Stimulated activated CD4-positive, alpha-beta T cell treated with anti-CD3 and anti-CD28 coated beads, TNF-alpha, amount 100 ng/mL, for 48 hours (primary cell): Measurements from ENCODE around the gene VSIG10.
"Not testable (repeated sequence)": the region's sequence is repeated elsewhere in the genome, so short reads cannot be mapped to it uniquely, and the experiment has no call there.

ENCODE experiments used
- DNase-seq, 3 donors: peaks; one replicate each; pipeline ENCODE4 v3.0.0-alpha.2; 2020; ENCODE audit warnings: low read depth in 3 of 3

VSIG10 gene

DNA sequence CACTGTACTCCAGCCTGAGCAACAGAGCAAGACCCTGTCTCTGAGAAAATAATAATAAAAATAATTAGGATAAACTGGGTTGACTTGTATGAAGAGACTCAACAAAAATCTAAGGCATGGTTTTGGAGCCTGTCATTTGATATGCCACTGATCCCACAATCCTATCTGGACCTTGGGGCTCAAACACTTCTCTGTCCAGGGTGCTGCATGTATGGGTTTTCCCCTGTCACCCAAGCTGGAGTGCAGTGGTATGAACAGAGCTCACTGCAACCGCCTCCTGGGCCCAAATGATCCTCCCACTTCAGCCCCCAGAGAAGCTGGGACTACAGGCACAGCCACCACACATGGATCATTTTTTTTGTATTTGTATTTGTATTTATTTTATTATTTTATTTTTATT is 5.3 kb upstream of the VSIG10 start:
- DNase-seq, result no peak

DNA sequence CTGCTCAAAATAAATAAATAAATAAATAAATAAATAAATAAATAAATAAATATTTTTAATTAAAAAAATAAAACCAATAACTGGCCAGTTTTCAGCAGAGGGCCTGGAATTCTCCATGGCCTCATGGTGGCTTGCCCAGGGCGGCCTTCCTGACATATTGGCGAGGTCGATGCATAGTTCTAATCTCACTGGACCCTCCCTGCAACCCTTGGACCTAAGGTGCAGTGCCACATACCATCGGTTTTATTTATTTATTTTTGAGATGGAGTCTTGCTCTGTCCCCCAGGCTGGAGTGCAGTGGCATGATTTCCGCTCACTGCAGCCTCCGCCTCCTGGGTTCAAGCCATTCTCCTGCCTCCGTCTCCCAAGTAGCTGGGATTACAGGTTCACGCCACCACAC is 3.9 kb upstream of the VSIG10 start:
- DNase-seq, result no peak

DNA sequence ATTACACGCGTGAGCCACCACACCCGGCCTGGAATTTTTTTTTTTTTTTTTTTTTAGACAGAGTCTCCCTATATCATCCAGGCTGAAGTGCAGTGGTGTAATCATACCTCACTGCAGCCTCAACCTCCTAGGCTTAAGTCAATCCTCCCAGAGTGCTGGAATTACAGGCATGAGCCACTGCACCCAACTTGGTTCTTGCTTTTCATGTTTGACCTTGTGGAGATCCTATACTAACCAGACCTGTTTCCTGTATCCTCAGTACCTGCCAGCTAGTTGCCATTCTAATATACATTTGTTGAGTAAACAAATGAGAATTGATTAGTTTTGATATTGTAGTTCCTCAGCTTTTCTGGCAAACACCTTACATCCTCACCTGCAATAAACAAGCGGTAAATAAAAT is 3.2 kb upstream of the VSIG10 start:
- no peak for DNase-seq

DNA sequence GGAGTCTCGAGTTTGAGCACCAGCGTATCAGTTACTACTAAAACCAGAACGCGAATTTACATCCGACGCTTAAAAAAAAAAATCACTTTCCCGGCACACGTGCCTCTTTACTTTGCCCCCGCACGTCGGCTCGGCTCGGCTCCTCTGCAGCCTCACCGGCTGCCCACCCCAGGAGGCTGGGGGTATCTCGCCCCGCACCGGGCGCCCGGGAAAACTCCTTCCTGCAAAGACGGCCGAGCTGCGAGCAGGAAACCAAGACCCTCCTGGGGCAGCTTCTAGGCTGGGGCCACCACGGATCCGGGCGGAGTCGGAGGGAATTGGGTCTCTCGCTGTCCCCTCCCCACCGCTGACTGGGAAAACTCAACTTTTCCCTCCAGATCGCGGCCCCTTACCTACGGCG is 610 bp downstream of the VSIG10 start:
- DNase-seq, result no peak

DNA sequence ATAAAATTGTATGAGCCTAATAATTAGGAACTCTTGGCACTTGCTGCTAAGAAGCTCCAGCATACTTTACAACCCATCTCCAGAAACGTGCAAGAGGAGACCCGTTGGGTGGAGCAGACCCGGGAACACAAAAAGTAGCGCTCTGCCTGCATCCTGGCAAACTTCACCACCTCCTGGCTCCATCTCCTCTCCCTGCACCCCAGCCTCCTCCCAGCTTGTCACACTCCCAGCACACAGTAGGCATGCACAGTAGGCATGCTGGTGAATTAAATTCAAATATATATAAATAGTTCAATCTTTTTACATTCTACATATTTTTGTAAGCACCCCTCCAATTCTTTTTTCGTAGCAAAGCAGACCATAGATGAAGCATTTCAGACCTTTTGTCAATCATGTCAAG is 1.2 kb downstream of the VSIG10 start:
- no peak for DNase-seq

DNA sequence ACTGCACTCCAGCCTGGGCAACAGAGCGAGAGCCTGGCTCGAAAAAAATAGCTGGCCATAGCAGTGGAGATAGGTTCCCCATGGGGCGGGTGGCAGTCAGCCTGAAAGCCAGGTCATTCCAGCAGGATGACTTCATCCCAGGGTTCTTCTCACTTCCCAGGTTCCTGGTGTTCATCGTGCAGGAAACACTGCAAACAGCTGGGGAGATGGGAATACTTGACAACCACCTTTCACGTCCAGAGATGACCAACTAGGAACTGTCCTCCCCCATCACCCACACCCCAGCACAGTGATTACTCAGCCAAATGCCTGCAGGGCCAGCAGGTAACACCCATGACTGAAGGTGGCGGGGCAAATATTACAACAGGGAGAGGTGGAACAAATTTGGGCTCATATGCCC is 1.7 kb downstream of the VSIG10 start:
- no peak for DNase-seq

DNA sequence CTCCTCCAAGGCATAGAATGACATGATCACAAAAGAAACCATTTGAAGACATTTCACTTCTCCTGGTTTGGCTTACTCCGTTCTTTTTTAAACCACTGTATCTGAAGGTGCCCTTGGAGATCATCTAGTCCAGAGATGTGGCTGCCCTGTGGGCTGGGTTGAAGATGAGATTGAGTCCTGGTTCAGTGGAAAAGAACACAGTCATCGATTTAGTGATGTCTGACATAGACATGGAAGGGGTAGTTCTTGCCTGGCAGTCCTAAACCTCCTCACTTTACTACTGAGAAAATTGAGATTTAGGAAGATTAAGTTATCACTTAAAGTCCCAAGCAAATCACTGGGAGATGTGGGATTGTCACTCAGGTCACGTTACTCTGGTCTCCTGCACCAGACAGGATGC is 2.8 kb downstream of the VSIG10 start:
- DNase-seq, result no peak

DNA sequence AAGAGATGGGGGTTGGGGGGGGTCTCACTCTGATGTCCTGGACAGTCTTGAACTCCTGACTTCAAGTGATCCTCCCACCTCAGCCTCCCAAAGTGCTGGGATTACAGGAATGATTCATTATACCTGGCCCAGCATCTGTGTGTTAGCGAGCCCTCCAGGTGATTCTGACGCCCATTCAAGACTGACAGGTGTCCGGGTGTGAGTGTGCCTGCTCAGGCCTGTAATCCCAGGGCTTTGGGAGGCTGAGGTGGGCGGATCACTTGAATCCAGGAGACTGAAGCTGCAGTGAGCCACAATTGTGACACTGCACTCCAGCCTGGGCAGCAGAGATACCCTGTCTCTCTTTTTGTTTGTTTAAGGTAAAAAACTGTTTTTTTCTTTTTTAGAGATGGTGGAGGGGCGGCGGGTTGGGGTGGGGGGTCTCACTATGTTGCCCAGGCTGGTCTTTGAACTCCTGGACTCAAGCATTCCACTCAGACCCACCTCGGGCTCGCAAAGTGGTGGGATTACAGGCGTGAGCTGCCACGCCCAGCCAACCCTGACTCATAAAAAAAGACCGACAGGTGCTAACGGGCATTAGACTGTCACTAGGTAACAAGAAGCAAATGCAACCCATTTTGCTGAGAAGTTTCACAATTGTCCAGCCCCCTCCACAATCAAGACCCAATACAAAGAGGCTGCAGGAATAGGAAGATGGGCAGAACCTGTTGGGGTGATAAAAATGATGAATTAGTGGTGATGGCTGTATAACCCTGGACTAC is 4.7 kb downstream of the VSIG10 start:
- DNase-seq, result no peak

DNA sequence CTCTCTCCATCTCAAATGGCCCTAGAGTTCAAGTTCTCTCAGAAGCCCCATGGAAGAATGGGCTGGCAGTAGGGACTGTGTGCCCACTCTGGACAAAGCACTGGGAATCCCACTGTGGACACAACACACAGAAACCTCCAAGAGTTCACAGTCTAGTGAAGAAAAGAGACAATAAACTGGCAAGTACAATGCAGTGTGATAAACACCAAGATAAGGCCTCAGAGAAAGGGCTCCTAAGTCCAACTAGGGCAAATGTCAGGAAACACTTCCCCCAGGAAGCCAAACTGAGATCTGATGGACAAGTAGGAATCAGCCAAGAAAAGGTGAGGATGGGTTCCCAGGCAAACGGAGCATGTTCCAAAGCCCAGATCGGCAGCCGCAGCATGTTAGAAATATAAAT is 5.4 kb downstream of the VSIG10 start:
- DNase-seq, result no peak

DNA sequence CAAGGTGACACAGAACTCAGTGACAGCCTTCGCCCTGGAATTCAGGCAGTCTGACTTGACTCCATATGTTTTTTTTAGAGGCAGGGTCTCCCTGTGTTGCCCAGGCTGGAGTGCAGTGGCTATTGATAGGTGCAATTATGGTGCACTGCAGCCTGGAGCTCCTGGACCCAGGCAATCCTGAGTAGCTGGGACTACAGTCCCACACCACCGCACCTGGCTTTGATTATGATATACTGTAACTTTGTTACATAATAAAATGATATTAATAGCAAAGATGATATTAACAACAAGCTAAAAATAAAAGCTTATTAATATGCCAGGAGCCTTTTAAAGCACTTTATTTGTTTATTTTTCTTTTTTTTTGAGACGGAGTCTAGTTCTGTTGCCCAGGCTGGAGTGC is 9.8 kb downstream of the VSIG10 start:
- no peak for DNase-seq

DNA sequence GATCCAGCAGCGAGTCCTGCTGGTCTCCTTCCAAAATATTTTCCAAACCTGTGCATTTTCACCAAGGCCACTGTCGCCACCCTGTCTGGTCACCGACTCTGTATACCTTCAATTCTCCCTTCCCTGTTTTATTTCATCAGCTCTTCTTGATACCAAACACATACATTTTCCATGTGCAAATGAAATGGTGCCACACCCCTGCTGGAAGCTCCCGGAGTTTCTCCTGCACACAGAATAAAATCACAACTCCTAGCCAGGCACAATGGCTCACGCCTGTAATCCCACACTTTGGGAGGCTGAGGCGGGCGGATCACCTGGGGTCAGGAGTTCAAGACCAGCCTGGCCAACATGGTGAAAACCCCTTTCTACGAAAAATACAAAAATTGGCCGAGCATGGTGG is 14.0 kb downstream of the VSIG10 start:
- no peak for DNase-seq

DNA sequence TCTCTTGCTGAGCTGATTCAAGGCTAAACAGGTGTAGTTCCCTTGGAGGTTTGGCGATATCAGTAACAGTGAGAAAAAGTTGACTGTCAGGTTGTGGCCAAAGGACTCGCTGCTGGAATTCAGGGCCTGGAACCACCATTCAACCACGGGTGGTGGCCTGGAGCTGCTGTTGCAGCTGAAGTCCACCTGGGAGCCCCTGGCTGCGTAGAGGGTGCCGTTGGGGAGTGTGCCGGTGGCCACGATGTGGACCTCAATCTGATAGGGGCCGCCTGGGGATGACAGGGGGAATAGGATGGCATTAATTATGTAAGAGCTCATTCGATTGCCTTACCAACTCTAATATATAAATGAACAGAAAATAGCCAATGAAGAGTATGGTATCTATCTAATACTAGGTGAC is 21.6 kb downstream of the VSIG10 start:
- no peak for DNase-seq

DNA sequence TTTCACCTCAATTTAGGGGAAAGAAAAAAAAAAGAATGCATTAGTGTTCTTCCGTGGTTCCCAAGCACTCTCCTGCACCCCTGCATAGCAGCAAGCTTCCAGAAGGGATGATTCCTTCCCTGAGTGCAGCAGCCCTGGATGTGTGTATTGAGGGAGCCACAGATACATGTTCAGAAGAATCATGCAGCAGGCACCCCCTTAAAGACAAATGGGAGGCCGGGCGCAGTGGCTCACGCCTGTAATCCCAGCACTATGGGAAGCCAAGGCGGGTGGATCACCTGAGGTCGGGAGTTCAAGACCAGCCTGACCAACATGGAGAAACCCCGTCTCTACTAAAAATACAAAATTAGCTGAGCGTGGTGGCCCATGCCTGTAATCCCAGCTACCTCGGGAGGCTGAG is 22.3 kb downstream of the VSIG10 start:
- DNase-seq, result not testable (repeated sequence)

DNA sequence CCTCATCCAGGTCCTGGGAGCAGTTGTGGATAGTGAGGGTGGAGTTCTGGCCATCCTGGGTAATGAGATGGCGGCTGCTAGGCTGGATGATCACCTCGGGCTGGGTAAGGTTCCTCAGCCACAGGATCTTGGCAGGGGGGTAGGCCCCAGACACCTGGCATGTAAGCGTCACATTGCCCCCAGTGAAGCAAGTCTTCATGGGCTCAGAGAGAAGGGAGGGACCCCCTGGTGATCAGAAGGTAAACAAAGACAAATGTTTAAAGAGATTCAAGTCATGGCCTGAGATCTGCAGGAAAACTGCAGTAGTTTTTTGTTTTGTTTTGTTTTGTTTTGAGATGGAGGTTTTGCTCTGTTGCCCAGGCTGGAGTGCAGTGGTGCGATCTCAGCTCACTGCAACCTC is 30.0 kb downstream of the VSIG10 start:
- no peak for DNase-seq

DNA sequence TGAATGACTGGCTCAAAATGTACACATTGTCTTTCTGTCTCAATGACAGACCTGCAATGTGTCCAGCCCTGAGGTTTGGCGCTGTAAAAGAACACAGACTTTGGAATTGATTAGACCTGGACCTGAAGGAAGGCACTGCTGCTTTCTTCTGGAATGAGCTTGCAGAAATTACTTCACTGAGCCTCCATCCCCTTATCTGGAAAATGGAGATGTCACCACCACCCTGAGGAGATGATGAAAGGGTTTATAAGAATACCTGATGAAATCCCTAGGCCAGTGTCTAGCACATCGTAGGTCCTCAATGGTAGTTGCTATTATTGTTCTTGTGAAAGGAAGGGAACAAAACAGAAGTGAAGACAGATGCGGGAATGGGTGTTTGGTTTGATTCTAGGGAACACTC is 33.2 kb downstream of the VSIG10 start:
- no peak for DNase-seq

DNA sequence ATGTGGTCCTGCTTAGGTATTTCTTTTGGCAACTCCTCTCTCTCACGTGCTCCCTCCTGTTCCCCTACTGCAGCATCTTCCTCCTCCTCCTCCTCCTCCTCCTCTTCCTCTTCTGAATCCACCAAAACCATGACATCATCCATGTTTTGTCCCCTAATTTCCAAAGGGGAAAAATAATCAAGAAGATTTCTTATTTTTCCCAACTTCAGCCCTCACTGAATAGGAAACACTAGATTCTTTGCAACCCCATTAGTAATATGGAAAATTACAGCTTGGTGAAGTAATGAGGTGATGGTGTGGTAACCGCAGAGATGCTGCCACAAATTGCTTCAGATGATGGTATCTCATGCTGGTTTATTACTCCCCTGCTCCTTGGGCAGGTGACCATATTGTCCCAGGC is 35.4 kb downstream of the VSIG10 start:
- DNase-seq, result no peak

DNA sequence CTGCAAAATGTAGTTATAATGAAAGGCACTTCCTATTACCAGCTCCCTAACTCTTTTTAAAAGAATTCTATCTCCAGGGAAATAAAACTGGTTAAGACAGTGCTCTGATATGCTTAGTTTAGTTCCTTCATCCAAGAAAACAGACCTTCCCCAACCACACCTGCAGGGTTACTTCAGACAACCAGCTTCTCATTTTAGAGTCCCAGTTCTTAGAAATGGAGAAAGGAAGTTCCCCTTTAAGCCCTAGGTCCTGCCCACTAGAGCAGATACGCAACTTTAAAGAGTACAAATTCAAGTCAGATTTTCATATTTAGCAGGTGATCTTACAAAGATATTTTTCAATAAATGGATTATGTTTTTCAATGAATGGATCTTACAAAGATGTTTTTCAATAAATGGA is 38.4 kb downstream of the VSIG10 start:
- no peak for DNase-seq

DNA sequence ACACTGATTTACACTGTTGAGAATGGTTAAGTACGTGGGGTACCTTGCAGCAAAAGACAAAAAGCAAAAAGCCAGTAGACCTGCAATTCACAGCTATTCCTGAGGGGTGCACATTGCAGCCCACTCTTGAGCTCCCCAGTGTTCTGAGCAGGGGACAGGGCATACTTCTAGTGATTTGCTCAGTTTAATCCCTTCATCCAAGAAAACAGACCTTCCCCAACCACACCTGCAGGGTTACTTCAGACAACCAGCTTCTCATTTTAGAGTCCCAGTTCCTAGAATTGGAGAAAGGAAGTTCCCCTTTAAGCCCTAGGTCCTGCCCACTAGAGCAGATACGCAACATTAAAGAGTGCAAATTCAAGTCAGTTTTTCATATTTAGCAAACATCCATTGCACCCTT is 39.2 kb downstream of the VSIG10 start:
- no peak for DNase-seq

DNA sequence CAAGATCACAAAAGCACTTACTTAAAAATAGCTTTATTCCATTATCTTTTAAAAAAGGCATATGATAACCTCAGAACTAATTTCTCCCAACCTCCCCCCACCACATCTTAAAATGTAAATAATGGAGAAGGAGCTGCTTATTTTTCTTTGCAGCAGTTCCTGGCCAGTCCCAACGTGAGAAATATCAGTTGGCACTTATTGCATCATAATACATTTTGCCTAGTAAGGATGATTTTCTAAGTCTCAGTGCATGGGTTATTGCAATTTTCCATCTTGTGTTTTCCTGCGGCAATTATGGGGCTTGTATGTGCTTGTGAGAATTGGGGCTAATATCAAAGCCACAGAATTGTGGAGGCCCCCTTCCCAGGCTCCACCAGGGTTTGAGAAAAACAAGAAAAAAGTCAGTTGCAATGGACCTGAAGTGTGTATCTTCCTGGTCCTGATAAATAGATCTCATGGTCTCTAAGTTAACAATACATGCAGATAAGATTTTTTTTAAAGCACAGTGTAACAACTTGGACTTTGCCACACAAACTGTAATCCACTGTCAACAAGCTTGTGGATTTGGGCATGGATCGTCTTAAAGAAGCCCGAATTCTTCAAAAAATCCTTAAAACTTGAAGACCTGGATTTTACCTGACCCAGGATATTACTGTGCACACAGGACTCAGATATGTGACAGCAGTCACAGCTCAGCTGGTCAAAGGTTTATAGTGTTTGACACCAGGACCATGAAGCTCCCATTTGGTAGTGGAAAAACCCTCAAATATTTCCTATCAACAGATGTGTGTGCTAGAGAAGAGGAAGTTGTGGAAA is 40.0 kb downstream of the VSIG10 start:
- DNase-seq, result no peak

DNA sequence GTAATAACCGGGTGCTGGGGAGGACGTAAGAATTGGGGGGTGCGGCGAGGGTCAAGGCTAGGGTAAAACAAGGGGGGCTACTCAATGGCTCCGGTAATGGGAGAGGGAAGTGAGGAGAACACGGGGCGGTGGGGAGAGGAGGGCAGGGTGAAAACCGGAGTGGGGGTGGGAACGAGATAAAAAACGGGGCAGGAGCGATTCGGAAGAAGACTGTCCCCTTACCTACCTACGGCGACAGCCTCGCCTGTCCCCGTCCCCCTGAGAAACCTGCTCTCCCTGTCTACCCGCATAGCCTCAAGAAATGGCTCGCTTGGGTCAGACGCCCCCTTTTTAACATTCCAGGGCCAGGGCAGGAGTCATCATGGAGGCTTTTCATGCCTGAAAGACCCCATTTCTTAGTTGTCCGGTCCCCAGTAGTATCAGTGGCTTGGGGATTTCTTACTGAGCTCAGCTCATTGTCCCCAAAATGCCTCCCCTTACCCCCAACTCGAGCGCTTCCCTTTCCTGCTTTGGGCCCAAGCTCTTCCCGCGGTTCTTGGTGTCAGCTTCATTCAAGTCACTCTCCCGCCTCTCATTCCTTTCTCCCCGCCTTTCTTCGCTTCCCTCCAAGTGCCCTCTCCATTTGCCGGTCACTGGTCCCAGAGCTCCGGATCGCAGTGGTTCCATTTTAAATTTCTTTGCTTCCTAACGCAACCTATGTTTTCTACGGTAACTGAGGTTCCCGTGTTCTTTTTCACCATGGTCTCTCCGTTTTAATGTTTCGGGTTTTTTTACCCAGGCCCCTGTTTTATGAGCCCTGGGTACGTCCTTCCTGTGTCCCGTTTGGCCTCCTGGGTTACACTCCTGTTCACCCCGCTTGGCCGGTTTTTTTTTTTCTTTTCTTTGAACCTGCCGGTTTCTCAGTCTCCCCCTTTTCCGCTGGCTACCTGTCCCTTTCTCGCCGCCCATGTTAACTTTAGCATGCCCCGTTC is 41.7 kb downstream of the VSIG10 start:
- no peak for DNase-seq

DNA sequence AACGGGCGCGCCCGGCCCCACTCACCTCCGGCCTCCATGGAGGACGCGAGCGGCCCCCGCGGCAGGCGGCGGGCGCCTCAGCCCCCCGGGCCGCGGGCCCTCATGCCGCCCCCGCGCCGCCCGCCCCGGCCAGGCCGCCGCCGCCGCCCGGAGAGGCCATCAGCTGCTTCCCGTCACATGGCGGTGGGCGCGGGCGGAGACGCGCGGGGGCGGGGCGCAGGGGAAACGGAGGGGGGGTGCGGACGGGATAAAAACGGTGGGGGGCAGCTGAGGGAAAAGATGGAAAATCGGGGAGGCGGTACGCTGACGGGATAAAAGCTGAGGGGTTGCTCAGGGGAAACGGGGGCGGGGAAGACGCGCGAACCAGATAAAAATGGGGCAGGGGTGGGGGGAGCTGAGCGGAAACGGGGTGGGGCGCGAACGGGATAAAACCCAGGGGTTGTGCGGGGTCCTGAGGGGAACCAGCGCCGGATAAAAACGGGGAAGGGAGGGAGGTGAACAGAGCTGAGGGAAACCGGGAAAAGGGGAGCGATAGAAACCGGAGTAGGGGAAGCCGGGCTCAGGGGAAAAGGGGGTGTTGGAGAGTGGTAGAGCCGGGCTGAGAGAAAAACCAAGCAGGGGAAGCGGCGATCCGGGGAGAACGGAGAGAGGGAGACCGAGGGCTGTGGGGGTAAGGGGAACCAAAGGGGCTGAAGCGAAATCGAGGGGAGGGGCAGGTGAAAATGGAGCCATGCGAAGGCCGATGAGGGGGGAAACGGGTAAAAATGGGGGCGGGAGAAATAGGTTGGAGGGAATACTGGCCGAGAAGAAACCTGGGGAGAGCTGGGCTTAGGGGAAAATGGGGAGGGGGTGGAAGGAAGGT is 42.6 kb downstream of the VSIG10 start, which contains the start of gene WSB2:
Gene WSB2, minus strand, starts transcription at position 169 of the 862 bp plus-strand sequence. Its CDS starts 131 bp downstream, at position 38.
- peak in 1 of 3 donors; percentile 48 for DNase-seq
